HepG2 (cell line): Measurements from ENCODE around the gene LIN28A. TPM values are rescaled to one million over a fixed set of nuclear protein-coding genes. Genes with fewer than 3 reads are reported as not detected.

Experiments
- ATAC-seq: fragments of 200-7000 bp; cut with Tn5 transposase; 3 replicates; pipeline ENCODE4 v1.9.1; 2020; ENCODE audit warnings: mild to moderate bottlenecking, moderate library complexity
- Bru-seq: library from RNA; stranded (reverse); fragments of 400-500 nt; gene quantifications from one replicate; lab custom pipeline; 2021; lab: Mats Ljungman, UMichigan
- BruChase-seq, 2 experiments: library from RNA; stranded (reverse); fragments of 400-500 nt; gene quantifications; one replicate each; lab custom pipeline; 2021; lab: Mats Ljungman, UMichigan
- BruUV-seq: library from RNA; stranded (reverse); fragments of 400-500 nt; replicated peaks from 2 replicates; lab custom pipeline; 2021; lab: Mats Ljungman, UMichigan
- CTCF ChIA-PET: fragments of 300-600 bp; formaldehyde crosslinking; extraction: SDS; loops from one replicate; lab custom pipeline; 2021; ENCODE audit warnings: low total read pairs, inconsistent platforms, low intra/inter-chr PET ratio; lab: Yijun Ruan, JAX
- POLR2A ChIA-PET: fragments of 350-600 bp; sonication (Branson Sonifier 250); formaldehyde crosslinking; loops from one replicate; lab custom pipeline; 2020; ENCODE audit warnings: antibody characterized with exemption, inconsistent platforms; lab: Yijun Ruan, JAX
- DNase-seq: peaks from one replicate; pipeline ENCODE4 v3.0.0-alpha.2; 2015; ENCODE audit warnings: low spot score
- FAIRE-seq: peaks from 3 replicates; lab custom pipeline; 2011; peaks lifted over from hg19 to GRCh38; lab: Jason Lieb, UNC
- H2AFZ ChIP-seq: one replicate; pipeline ENCODE4 v1.6.1; 2011; ENCODE audit warnings: low read length, inconsistent platforms
- H3K27ac ChIP-seq: fragments of 300-600 bp; 3 replicates; pipeline ENCODE4 v1.8.0; 2011; ENCODE audit warnings: mixed run types, mild to moderate bottlenecking, mixed read lengths, low read length, inconsistent platforms; ENCODE audit not compliant: insufficient read depth; ENCODE audit errors: extremely low read length
- H3K27me3 ChIP-seq, 2 experiments: fragments of 200-600 bp in 1 of 2; 2 replicates in 1 of 2; 3 replicates in 1 of 2; pipeline versions ENCODE4 v1.6.0 to v1.8.0; 2011; ENCODE audit warnings: low read length in 2 of 2, mild to moderate bottlenecking in 2 of 2, moderate library complexity in 2 of 2, inconsistent platforms in 1 of 2; ENCODE audit not compliant: insufficient read depth in 2 of 2, control insufficient read depth in 1 of 2
- H3K36me3 ChIP-seq, 2 experiments: fragments of 200-600 bp in 1 of 2; replicated peaks in 1 of 2; 2 replicates in 1 of 2; 3 replicates in 1 of 2; pipeline versions ENCODE4 v1.5.1 to v1.8.0; 2011; ENCODE audit warnings: low read length in 2 of 2, inconsistent platforms in 1 of 2; ENCODE audit not compliant: insufficient read depth in 2 of 2, control insufficient read depth in 1 of 2
- H3K4me1 ChIP-seq: 2 replicates; pipeline ENCODE4 v1.5.1; 2012; ENCODE audit warnings: low read length, inconsistent platforms; ENCODE audit not compliant: insufficient read depth
- H3K4me2 ChIP-seq: 2 replicates; pipeline ENCODE4 v1.6.0; 2011; ENCODE audit warnings: low read depth, low read length, inconsistent platforms
- H3K4me3 ChIP-seq, 3 experiments: fragments of 200-600 bp in 1 of 3; sonication (generic), shearing (Covaris generic) in 1 of 3; replicated peaks in 1 of 3; 2 replicates each; pipeline ENCODE4 v1.5.1; 2011 to 2016; ENCODE audit warnings: low read length in 3 of 3, inconsistent platforms in 2 of 3, low read depth in 2 of 3, mild to moderate bottlenecking in 2 of 3, control low read depth in 1 of 3, mixed read lengths in 1 of 3; ENCODE audit not compliant: insufficient read depth in 1 of 3
- H3K79me2 ChIP-seq: one replicate; pipeline ENCODE4 v1.6.1; 2011; ENCODE audit warnings: low read length, inconsistent platforms; ENCODE audit not compliant: insufficient read depth
- H3K9ac ChIP-seq: 2 replicates; pipeline ENCODE4 v1.6.0; 2011; ENCODE audit warnings: mild to moderate bottlenecking, low read depth, low read length, inconsistent platforms; ENCODE audit not compliant: insufficient read depth
- H3K9me3 ChIP-seq: 2 replicates; pipeline ENCODE4 v1.5.1; 2012; ENCODE audit warnings: mild to moderate bottlenecking, low read length
- H4K20me1 ChIP-seq: 2 replicates; pipeline ENCODE4 v1.6.0; 2011; ENCODE audit warnings: inconsistent platforms, mild to moderate bottlenecking, low read length, moderate library complexity; ENCODE audit not compliant: insufficient read depth
- BATF2 ChIP-seq: sonication (generic); formaldehyde crosslinking; IDR thresholded peaks from 2 replicates; pipeline ENCODE4 v1.8.0; 2022; ENCODE audit warnings: mild to moderate bottlenecking, missing genetic modification reagents, moderate library complexity
- EZH2 ChIP-seq: conservative IDR thresholded peaks from 2 replicates; pipeline ENCODE4 v1.6.1; 2012; ENCODE audit warnings: mild to moderate bottlenecking, low read depth, low read length, moderate library complexity
- WGBS: methylation state at CpG from one replicate; pipeline ENCODE4 v1.1.6; 2017; ENCODE audit warnings: low lambda C conversion rate; 5-methylcytosine and 5-hydroxymethylcytosine counted together
- in situ Hi-C: cut with HindIII; loops from 2 replicates; pipeline ENCODE4 v1.10.0; 2017; ENCODE audit warnings: low pct_unique_long_range_greater_than_20kb; ENCODE audit not compliant: extremely low pct_ligation_motif_present
- intact Hi-C: fragments of 100-400 bp; cut with micrococcal nuclease; formaldehyde crosslinking; loops from one replicate; pipeline ENCODE4 v1.10.0; 2022; ENCODE audit not compliant: unreplicated experiment
- long read RNA-seq, 2 experiments: library from RNA in 1 of 2; library from polyadenylated mRNA in 1 of 2; stranded (forward) in 1 of 2; unstranded in 1 of 2; transcript quantifications; one replicate each; pipeline ENCODE4 v2.0.0, GENCODE V29; 2019 to 2022
- polyA minus RNA-seq, 3 experiments: library from RNA; depleted of rRNA, polyadenylated mRNA; stranded (reverse); fragments of >200 nt; gene quantifications; 2 replicates each; pipeline ENCODE4 v1.2.3, GENCODE V29; 2011; ENCODE audit warnings: low replicate concordance in 1 of 3
- polyA plus RNA-seq, 8 experiments: library from polyadenylated mRNA; depleted of rRNA in 3 of 8; stranded (reverse) in 7 of 8; unstranded in 1 of 8; fragments of >200 nt; fragmentation: Illumina TruSeq in 4 of 8; extraction: Trizol in 4 of 8; gene quantifications; 2 replicates each; pipeline versions ENCODE4 v1.2.1 to v1.2.3, GENCODE V29; 2011 to 2016; ENCODE audit warnings: low read depth in 4 of 8, missing spikeins in 1 of 8, mixed read lengths in 1 of 8; ENCODE audit not compliant: insufficient read depth in 1 of 8
- total RNA-seq, 5 experiments: library from RNA; depleted of rRNA; stranded (reverse); fragments of >200 nt; fragmentation: Illumina TruSeq; extraction: Trizol; gene quantifications; 2 replicates each; pipeline ENCODE4 v1.2.3, GENCODE V29; 2016; ENCODE audit warnings: low read depth in 1 of 5

LIN28A gene
- total RNA-seq (2016; rRNA removed; fragmentation: Illumina TruSeq; extraction: Trizol) (0.04 TPM in 1 of 2 replicates, not detected in the other), polyA plus RNA-seq (2011; rRNA removed) (0.01 TPM in 1 of 2 replicates, not detected in the other), polyA minus RNA-seq (2011; rRNA and poly(A)+ RNA removed; ENCODE audit: low replicate concordance) (0.04 TPM in 1 of 2 replicates, not detected in the other), Bru-seq, nascent RNA (not detected), BruChase-seq, experiment 1, labeled RNA remaining after a 6-hour chase (percentile 9 among the genes with signal in this experiment), BruChase-seq, experiment 2, labeled RNA remaining after a 2-hour chase (not detected)
- total RNA-seq (2016; cell fraction: cytosol; rRNA removed; fragmentation: Illumina TruSeq; extraction: Trizol; ENCODE audit: low read depth): not detected in 2 replicates
- 0.02 TPM in 1 of 2 replicates, not detected in the other for total RNA-seq (2016; cell fraction: insoluble cytoplasmic fraction; rRNA removed; fragmentation: Illumina TruSeq; extraction: Trizol)
- not detected in 2 replicates for total RNA-seq (2016; cell fraction: membrane; rRNA removed; fragmentation: Illumina TruSeq; extraction: Trizol)
- not detected in 2 replicates for total RNA-seq (2016; cell fraction: nucleus; rRNA removed; fragmentation: Illumina TruSeq; extraction: Trizol)
- polyA plus RNA-seq (2011; cell fraction: cytosol; rRNA removed): 0.01 TPM in 1 of 2 replicates, not detected in the other
- polyA plus RNA-seq (2011; cell fraction: nucleus; rRNA removed): 0.05 and 0.07 TPM in 2 replicates
- 0.05 TPM in 1 of 2 replicates, not detected in the other for polyA plus RNA-seq (2012)
- not detected in 2 replicates for polyA plus RNA-seq (2016; cell fraction: cytosol; fragmentation: Illumina TruSeq; extraction: Trizol; ENCODE audit: low read depth)
- polyA plus RNA-seq (2016; cell fraction: insoluble cytoplasmic fraction; fragmentation: Illumina TruSeq; extraction: Trizol; ENCODE audit: low read depth): not detected in 2 replicates
- polyA plus RNA-seq (2016; cell fraction: membrane; fragmentation: Illumina TruSeq; extraction: Trizol; ENCODE audit: low read depth): not detected in 2 replicates
- polyA plus RNA-seq (2016; cell fraction: nucleus; fragmentation: Illumina TruSeq; extraction: Trizol; ENCODE audit: insufficient read depth, low read depth): not detected in 2 replicates
- polyA minus RNA-seq (2011; cell fraction: cytosol; rRNA and poly(A)+ RNA removed): not detected in 2 replicates
- not detected in 2 replicates for polyA minus RNA-seq (2011; cell fraction: nucleus; rRNA and poly(A)+ RNA removed)
- long read RNA-seq, experiment 1: 0 reads
- long read RNA-seq, experiment 2: 0 reads

DNA sequence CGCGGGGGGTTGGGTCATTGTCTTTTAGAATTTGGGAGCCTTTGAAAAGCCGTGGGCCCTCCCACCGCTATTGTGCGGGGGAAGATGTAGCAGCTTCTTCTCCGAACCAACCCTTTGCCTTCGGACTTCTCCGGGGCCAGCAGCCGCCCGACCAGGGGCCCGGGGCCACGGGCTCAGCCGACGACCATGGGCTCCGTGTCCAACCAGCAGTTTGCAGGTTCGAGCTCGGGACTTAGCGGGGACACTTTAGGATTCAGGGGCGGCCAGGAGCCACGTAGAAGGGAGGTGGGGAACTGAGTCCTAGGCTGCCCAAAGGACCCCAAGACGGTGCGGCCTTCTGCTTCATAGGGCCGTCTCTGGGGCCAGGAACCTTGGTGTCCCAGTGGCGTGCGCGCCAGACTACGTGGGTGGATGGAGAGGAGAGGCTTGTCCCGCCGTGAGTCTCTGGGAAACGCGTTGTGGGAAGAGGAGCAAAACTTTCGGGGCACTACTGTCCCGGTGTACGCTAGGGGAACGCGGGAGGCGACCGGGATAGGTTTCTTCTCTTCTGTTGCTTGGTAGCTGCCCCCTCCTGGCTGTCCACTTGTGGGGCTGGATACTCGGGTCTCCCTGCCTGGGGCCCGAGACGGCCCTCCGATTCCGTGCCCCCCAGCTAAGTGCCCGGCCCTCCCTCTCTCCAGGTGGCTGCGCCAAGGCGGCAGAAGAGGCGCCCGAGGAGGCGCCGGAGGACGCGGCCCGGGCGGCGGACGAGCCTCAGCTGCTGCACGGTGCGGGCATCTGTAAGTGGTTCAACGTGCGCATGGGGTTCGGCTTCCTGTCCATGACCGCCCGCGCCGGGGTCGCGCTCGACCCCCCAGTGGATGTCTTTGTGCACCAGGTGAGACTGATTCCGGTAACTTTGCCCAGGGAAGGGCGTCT lies at the start of gene LIN28A:
TSS of gene LIN28A (plus strand) at position 112 of the 918 bp plus-strand sequence. CDS start at position 187, 75 bp downstream.
- Histone ChIP-seq H3K4me3 (no peak within 1 kb of the TSS; a peak in 1 of 6 replicates), H3K9ac (no peak within 1 kb of the TSS), H3K79me2 (no peaks in the 10 kb centered on the region), H3K27me3 (peaks cover 7 to 32% of the 10 kb centered on the region in 2 experiments; a peak in 4 of 5 replicates), H3K4me1 (peaks cover 17% of the 10 kb centered on the region), H3K4me2 (peak within 1 kb of the TSS; percentile 57; the same call in 1 of the 2 replicates), H3K9me3 (no peaks in the 10 kb centered on the region), H4K20me1 (no peaks in the 10 kb centered on the region), H3K36me3 (no peaks in the 10 kb centered on the region), H2AFZ (no peak within 1 kb of the TSS), H3K27ac (no peak within 1 kb of the TSS)
- DNase-seq (no peak), ATAC-seq (peak; percentile 45), FAIRE-seq (no peak)
- TF ChIP-seq BATF2 (CRISPR knock-in tag): no peak
- peak; percentile 87; the same call in 1 of the 2 replicates for TF ChIP-seq EZH2
- intact Hi-C loops: no loop called here
- no TSS peak for BruUV-seq
- in situ Hi-C loops: no loop called here
- 45% methylated on average over 32 of the region's 70 CpGs for WGBS
- ChIA-PET POLR2A (interaction anchor here (0.8 kb wide), 1 partner anchor 21 kb away, joined by 3 read pairs; the partner anchor contains the start of gene DHDDS), CTCF (no interaction called here)
